KG1 (cell line): ENCODE measurements around the gene CCDC85B.

Experiments
- DNase-seq: peaks from one replicate; lab custom pipeline; 2025; lab: John Stamatoyannopoulos, UW

The CCDC85B gene

DNA sequence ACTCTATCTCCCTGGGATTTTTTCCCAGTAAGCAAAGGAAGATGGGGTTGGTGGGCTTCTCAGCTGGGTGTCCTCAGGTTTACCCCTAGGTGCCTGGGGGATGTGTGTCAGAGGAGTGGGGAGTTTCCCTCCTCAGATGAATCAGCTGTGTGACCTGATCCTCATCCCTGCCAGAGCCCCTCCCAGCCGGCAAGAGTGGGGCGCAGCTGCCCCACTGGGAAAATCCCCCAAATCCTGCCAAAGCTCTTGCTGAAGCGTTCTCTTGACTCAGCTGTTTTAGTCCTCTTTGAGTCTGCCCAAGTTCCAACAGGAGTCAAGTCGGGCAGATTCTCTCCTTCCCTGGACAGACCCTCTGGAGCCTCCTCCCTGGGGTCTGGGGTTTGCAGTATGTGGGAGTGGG lies 22.4 kb downstream of the CCDC85B start:
- DNase-seq: no peak

DNA sequence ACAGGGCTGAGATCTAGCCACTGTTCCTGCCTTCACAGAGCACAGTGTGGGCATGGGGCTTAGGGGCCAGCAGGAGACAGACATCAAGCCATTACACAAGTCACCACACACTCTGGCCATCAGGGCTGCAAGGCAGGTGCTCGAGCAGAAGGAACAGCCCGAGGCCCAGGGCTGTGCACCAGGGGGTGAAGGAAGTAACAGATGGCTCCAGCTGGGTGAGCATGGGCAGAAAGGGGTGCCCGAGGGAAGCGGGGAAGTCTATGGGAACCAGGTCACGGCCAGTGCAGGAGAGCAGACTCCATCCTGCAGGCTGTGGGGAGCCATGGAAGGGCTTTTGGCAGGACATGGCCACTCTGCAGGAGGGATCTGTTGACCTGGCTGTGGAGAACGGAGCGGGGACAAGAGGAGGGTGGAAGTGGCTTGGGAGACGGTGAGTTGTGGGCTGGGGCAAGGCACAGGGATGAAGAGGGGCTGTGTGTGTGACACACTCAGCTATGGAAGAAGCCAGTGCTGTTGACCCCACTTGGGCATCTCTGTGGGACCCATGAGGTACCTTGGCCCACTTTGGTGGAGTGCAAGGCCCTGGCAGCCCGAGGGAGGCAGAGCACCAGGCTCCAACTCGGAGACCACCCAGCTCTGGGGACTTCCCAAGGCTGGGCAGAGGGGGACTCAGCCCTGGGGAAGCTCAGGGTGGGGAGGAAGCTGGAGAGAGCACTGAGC lies 24.8 kb downstream of the CCDC85B start:
- DNase-seq: no peak

DNA sequence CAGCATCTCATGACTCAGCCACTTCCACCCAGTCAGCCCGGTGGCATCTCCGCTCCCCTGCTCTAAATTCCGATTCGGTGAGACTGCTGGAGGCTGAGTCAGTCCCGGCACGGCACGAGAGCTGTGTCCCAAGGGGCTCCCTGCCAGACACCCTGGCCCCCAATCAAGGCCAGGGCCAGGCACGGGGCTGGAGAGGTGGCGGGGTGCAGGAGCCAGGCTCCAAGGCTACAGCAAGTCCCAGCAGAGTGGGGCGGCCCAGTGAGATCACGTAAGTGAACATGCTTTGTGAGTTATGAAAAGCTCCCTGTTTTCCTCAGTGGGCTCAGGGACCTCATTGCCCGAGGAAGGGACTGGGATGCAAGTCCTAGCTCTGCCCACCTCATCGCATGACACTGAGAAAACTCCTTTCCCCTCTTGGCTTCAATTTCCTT lies 25.4 kb downstream of the CCDC85B start:
- DNase-seq: no peak

DNA sequence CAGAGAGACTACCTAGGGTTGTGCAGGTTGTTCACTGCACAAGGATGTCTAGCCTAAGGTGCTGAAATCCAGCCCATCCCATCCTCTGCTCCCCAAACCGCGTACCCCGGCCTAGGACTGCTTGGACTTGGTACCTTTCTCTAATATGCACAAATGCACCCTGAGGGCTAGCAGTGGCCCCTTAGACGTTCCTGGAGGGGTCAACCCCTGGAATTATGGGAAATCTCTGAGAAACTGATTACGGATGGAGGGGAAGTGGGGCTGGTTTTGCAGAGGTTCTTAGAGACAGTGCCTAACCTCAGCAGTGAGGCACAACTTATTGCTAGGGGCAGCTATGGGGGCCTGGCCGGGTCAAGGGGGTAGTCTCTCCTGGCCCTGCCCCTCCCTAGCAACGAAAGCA lies 25.9 kb downstream of the CCDC85B start:
- no peak for DNase-seq

DNA sequence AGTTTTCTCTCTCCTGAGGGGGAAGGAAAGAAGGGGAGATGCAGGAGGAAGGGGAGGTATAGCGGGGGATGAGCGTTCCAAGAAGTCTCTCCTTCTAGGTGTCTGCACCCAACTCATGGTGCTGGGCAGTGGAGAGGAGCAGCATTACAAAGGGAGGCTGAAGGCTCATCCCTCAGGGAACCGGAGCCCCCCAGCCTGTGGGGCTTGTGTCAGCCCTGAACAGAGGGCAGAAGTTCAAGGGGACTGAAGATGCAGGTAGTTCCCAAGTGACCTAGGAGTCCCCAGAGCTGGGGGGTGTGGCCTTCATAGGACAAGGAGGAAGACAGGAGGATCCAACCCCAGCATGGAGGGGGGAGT lies 26.6 kb downstream of the CCDC85B start:
- no peak for DNase-seq

DNA sequence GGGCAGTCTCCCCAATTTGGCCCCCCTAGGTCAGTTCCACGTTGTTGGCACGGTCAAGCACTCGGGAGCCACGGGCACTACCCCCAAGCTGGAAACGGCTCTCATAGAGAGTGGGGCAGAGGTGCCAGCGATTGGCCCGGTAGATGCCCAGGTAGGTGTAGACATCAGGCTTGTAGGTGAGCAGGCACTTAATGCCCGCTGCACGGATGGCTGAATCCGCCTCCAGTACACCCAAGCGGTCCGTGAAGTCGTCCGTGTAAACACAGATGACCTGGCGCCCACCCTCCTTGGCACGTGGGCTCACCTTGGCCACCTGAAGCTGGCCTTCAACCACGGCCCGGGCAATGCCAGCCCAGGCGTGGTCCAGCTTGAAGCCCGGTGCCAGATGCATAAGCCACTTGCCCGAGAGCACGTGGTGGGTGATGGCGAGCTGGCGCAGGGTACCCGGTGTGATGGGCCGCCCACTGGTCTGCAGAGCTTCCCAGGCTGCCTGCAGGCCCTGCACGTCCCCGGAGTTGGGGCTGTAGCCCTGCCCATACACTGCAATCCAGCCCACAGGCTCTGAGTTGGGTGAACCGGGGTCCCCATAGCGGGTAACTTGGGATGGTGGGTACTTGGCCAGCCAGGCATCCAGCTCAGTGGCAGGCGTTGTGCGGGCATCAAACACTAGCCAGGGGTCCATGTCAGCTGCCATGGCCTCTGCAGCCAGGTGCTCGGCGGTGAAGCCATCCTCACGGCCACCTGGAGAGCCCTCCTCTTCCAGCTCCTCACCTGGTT lies 27.1 kb downstream of the CCDC85B start:
- DNase-seq: no peak

DNA sequence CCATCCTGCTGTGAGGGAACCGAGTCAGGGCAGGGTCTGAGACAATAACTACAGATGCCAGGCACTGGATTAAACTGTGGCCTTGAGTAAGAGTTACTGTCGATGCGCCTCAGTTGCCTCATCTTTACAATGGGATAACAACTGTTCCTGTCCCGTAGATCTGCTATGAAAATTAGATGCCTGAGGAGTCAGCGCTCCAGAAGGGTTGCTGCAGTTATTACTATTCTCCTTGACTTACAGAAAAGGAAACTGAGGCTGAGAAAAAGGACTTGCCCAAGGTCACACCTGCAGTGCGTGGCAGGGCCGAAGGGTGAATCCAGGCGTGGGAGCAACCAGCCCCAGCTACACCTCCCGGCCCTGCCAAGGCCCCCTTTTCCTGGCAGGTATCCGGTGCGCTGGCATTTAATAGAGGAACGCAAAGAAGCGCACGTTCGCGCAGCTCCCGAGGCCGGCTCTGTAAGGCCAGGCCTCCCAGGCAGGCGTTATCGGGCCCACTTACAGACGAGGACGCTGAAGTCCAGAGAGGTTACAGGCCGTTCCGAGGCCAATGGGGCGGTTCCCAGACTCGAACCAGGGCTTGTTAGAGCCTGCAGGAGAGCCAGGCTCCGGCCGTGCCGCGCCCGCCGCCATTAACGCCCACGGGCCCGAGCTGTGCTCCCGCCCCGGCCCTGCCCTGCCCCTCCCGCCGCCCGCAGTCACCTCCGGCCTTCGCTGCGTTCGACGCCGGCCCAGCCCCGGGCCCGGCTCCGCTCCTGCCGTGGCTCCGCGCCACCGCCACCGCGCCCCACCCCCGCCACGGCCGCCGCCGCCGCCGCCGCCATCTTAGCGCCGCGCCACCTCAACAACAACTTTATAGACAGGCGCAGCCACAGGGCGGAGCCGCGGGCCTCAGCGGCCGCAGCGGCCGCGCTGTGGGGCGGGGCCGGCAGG lies 28.0 kb downstream of the CCDC85B start, which contains the start of gene C11orf68:
TSS of gene C11orf68 (minus strand) at position 852 of the 930 bp plus-strand sequence. CDS start at position 821, 31 bp downstream.
- DNase-seq: no peak

DNA sequence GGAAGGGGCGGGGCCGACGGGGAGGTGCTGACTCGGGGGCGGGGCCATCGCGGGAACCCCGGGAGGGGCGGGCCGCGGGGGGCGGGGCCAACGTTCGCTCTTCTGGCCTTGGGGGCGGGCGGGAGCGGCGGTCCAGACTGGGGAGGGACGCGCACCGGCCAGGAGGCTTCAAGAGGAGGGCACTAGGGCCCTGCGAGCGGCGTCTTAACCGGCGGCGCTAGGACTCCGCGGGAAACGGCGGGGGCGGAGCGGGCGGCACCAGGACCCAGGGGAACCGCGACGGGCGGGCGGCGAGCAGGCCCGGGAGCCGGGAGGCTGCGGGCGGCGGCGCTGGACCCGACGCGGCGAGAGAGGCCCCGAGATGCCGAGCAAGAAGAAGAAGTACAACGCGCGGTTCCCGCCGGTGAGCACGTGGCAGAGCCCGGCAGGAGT lies 28.7 kb downstream of the CCDC85B start, which contains the start of gene DRAP1:
TSS of gene DRAP1 (plus strand) at position 286 of the 432 bp plus-strand sequence. CDS start at position 362, 76 bp downstream.
- DNase-seq: peak; percentile 96

DNA sequence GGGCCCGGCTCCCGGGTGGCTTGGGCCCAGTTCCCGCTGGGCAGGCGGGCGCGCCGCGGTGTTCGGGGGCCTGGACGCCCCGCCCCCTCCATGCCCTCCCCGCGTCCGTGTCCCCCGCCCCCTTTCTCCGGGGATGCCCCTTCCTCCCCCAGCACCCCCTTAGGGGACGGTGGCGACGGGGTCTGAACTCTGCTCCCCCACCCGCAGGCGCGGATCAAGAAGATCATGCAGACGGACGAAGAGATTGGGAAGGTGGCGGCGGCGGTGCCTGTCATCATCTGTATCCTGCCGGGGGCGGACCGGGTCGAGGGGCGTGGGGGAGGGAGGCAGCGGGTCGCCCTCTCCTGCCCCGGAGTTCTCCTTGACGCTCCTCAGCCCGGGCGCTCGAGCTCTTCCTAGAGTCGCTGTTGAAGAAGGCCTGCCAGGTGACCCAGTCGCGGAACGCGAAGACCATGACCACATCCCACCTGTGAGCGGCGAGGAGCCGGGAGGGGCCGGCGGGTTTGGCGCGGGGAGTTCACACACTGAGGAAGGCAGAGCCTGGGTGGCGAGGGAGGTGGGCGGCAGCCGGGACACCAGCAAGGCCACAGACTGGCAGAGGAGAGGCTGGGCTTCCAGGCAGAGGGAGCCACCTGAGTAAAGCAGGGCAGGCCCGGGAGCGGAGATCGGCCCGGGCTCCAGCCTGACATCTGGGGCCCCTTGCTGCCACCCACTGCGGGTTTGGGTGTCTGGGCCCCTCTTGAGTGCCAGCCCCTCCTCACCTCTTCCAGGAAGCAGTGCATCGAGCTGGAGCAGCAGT lies 29.3 kb downstream of the CCDC85B start:
- peak; percentile 76 for DNase-seq

DNA sequence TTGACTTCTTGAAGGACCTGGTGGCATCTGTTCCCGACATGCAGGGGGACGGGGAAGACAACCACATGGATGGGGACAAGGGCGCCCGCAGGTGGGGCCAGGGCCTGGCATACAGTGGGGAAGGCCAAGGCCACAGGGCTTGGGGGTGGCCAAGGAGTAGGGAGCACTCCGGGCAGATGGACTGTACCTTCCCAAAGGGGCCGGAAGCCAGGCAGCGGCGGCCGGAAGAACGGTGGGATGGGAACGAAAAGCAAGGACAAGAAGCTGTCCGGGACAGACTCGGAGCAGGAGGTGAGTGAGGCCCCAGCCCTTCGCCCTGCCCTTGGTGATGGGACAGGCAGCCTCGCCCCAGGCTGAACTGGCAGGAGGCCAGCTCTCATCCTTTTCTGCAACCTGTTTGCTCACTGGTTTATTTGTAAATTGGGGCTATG lies 29.9 kb downstream of the CCDC85B start:
- no peak for DNase-seq

DNA sequence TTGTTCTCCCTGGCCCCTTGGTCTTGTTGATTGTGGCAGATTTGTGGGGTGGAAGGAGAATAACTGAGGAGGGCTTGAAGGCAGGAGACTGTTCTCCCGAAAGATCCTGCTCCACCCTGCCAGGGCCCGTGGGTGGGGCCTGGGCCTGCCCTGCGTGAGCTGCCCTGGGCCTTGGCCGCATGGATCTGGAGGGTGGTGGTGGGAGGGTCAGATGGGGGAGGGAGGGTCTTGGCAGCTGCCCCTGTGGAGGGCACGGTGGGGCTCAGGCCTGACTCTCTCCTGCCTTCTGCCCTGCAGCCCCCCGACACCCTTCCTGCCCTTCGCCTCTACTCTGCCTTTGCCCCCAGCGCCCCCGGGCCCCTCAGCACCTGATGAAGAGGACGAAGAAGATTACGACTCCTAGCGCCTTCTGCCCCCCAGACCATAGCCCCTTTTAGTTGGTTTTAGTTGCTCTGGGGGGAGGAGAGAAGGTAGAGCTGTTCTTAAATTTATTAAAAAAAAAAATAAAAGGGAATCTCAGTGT lies 30.6 kb downstream of the CCDC85B start:
- no peak for DNase-seq

DNA sequence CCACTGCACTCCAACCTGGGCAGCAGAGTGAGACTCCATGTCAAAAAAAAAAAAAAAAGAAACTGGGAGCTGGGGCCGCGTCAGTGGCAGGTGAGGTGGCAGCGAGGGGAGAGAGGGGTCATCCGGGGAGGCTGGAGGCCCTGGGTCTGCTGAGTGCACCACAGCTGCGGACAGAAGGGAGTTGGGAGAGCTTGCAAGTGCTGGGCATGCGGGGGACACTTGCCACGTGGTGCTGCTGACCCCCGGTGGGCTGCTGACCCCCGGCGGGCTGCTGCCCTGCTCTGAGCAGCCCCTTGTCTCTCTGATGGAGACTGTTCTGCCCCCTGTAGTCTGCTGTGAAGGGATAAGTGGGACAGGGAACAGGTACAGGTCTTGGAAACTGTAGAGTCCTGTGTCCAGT lies 31.4 kb downstream of the CCDC85B start:
- DNase-seq: no peak

DNA sequence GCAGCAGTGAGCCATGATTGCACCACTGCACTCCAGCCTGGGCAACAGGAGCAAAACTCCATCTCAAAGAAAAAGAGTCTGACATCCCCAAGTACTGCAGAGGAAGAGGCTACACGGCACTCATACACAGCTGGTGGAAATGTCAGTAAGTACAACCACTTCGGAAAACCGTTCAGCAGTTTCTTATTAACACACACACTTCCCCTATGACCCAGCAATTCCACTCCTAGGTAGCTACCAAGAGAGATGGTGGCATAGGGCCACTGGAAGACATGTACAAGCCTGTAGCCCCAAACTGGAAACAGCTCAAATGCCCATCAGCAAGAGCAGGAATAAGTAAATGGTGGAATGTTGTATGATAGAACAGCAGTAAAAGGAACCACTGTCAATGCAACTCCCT lies 32.1 kb downstream of the CCDC85B start:
- DNase-seq: no peak

DNA sequence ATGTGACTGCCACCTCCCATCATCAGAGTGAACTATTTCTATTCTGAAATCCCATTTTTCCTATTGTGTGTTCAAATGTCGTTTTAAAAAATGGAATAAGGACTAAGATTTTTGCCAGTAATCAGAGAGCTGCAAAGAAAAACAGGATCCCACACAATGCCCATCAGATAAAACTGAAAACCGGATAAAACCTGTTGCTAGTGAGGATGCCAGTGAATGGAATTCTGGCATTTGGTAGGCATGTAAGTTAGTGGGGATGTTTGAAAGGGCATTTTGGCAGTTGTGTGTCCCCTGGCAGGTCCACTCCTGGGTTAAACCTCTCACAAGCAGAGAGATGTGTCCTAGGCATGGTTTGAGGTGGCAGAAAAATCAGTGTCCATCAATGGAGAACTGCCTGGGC lies 34.9 kb downstream of the CCDC85B start:
- DNase-seq: no peak

DNA sequence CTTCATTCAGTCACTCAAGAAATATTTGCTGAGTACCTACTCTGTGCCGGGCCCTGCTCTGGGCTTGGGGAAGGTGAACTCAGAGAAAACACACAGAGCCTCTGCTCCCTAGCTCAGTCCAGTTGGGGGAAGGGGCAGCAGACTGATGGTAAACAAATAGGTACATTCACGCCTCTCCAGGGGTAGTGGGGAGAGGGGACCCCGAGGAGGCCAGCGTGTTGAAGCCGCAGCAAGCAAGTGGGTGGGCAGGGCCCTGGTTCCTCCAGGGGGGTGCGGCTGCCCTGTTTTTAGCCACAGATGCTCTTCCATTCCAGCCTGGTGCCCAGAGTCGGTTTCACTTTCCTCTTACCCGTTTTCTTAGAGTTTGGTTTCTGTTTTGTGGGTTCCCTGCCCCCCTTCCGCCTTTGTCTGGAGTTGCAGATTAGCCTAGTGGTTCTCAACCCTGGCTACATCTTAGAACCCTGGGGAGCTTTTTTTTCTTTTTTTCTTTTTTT lies 37.5 kb downstream of the CCDC85B start:
- DNase-seq: peak; percentile 87

DNA sequence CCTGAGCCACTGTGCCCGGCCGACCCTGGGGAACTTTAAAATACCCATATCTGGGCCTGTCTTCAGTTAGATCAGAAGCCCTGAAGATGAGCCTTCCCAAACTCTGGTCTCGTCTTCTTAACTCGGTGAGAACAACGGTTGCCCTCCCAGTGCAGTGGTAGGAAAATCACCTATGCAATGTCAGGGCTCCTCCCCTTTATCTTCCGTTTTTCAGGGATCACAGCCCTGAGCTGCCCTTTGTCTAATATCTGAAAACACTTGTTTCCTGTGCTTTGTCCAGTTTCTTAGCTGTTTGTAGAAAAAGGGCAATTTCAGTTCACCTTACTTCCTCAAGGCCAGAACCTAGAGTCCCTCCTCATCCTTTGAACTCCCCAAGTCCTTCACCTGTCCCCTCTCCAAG lies 38.2 kb downstream of the CCDC85B start:
- peak; percentile 40 for DNase-seq

DNA sequence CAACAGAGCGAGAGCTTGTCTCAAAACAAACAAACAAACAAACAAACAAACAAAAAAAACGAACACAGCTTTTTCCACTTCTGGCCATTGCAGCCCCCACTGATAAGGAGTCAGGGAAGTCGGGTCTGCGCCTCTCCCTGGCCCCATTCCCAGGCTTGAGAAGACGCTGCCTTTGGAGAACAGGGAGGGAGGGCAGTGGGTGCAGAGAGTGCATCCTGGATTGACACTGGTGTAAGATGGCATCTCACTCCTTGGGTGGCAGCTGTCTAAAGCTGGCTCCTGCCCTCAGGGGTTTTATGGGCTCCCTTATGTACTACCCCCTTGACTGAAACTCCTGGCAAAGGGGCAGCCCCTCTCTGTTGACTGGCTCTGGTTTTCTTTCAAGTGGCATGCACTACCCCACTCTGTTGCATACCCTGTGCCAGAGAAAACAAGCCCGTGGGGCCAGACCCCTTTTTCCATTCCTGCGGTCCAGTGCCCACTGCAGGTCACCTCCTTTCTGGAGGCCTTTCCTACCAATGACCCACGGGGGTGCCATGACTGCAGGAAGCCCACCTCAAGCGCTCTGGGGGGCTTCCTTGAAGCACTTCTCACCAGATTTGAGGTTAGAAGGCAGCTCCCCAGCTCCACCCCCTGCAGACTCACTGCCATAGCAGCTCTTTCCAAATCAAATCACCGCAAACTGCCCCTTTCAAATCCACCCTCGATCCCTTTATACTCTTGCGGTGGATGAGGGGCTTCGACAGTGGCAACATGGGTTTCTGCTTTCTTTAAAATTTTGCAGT lies 41.5 kb downstream of the CCDC85B start:
- no peak for DNase-seq

DNA sequence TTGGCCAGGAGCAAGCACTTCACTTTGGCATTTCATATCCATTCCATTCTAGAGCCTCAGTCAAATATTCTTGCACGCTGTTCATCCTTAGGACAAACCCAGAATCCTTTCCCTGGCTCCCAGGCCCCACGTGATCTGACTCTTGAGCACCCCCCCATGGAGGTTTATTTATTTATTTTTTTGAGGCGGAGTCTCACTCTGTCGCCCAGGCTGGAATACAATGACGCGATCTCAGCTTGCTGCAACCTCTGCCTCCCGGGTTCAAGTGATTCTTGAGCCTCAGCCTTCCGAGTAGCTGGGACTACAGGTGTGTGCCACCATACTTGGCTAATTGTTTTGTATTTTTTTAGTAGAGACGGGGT lies 42.1 kb downstream of the CCDC85B start:
- DNase-seq: no peak

DNA sequence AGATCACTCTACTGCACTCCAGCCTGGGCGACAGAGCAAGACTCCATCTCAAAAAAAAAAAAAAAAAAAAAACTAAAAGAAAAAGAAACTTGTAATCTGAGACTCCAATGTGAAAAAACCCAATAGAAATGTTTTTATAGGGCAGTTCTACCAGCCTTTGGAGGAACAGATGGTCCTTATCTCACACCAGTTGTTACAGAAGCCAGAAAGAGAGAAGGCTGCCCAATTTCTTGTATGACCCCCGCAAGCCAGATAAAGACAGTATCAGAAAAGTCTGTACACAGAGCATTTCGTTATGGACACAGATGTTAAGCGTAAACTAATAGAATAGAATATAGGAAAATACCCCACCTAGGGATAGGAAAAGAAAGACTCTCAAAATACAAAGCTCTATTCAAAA lies 43.5 kb downstream of the CCDC85B start:
- DNase-seq: no peak

DNA sequence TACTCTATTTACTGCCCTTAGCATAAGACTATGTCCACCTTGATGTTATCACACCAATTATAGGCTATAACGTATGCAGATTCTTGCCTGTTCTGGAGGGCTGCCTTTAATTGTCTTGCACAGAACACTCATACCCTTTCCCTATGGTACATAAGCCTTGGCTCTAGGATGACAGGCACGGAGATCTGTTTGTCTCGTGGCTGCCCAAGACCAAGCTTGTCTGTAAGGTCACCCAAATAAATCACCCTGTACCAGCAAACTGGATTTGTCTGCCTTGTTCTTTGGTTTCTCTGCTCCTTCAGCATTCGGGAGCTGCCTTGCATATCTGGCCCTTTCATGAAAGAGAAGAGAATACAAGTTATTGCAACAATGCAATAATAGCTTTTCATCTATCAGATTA lies 47.3 kb downstream of the CCDC85B start:
- no peak for DNase-seq
